Left renal pelvis (tissue), 4 donors: ENCODE results near the gene TANGO2. TPM values are rescaled to one million over a fixed set of nuclear protein-coding genes. Genes with fewer than 3 reads are reported as not detected.

Experiments used
- DNase-seq, 4 donors: peaks; one replicate each; pipeline ENCODE4 v3.0.0-alpha.2; 2013; ENCODE audit warnings: low read depth in 4 of 4, low spot score in 3 of 4
- polyA plus RNA-seq, 4 donors: library from polyadenylated mRNA; unstranded; fragments of 120-200 nt; gene quantifications; one replicate each; pipeline ENCODE4 v1.2.1, GENCODE V29; 2013; ENCODE audit not compliant: insufficient read length in 4 of 4

The TANGO2 gene
- polyA plus RNA-seq, 4 donors, result 8.9 to 14.6 (median 11.4) TPM

DNA sequence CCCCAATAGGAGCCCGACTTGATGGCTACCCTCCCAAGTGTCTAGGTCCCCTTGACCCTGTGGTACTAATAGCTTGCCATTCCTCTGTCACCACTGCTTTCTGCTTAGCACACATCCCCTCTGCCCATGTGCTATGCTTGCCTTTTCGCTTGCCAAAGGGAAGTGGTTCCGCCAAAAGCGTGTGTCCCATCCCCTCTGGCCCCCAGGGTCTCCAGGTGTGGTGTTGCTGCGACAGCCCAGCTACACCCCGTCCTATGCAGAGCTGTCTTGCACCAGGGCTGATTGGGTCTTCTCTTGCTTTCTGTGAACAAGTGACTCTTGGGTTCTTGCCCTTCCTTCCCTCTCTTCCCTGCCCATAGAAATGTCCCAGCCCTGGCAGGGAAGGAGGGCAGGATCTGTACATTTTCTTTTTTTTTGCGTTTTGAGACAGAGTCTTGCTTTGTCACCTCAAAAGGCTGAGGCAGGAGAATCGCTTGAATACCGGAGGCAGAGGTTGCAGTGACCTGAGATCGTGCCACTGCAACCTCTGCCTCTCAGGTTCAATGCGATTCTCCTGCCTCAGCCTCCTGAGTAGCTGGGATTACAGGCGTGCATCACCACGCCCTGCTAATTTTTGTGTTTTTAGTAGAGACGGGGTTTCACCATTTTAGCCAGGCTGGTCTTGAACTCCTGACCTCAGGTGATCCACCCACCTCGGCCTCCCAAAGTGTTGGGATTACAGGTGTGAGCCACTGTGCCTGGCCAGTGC, 3.9 kb downstream of the TANGO2 start:
- DNase-seq, result no peak

DNA sequence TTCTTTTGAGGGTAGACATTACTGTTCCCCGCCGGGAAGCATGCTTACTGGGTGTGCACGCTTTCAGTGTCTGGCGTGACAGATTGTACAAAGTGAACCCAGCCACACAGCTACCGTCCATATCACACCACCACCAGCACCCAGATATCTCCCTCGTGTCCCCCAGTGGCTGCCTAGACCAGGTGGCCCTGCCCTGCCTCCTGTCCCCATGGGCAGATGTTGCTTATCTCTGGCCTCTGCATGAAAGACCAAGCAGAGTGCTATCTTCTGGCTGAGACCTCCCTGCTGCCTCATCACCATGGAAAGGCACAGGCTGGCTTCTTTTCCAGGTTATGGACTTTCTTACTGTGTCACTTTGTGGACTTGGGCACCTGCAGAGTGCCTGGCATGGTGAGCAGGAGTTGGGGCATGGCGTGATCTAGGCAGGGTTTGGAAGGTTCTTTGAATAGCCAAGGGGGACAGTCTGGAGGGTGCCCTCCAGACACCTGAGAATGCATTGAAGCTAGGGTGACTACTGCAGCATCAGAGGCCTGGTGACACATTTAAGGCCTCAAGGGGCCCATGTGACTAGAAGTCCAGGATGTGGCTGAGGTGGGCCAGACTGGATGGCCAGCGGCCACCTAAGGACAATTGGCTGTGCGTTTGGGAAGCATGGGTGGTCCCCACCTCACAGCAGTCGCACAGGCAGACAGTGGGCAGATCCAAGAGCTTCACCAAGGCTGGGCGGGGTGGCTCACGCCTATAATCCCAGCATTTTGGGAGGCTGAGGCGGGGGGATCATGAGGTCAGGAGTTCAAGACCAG, 4.7 kb downstream of the TANGO2 start:
- no peak for DNase-seq

GRCh38 chr22:20026204-20026908, 5.4 kb downstream of the TANGO2 start:
- DNase-seq, result no peak

- no peak for DNase-seq
These were observed 6.2 kb downstream of the TANGO2 start for GRCh38 chr22:20026996-20027601.

GRCh38 chr22:20027966-20028854, 7.3 kb downstream of the TANGO2 start:
- no peak for DNase-seq

DNA sequence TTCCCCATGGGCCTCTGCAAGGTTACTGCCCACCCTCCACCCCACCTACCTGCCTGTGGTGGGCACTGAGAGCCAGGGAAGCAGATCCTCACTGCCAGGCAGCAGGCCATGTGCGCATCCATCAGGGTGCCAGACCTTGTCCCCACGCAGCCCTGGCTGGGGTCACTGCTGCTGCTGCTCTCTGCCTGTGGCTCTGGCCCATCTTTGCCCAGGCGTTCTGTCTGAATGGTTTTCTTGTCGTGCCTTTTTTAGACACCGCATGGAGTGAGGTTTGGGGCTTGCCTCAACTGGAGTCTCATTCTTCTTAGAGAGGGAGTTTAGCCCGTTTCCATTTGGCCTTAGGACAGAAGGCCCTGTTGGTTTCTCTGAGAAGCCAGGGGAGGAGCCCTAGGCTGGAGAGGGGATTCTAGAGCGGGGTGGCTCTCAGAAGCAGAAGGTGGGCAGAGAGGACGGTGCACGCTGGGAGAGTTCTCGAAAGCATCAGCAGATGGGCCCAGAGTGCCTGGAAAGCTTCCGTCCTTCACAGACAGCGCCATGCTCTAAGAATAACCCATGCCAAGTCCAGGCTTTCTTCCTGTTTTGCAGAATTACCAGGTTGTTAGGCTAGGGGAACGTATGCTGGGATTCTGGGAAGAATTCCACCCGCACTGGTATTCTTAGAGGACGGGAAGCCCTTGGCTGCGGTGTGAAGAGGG, 8.1 kb downstream of the TANGO2 start:
- no peak for DNase-seq

DNA sequence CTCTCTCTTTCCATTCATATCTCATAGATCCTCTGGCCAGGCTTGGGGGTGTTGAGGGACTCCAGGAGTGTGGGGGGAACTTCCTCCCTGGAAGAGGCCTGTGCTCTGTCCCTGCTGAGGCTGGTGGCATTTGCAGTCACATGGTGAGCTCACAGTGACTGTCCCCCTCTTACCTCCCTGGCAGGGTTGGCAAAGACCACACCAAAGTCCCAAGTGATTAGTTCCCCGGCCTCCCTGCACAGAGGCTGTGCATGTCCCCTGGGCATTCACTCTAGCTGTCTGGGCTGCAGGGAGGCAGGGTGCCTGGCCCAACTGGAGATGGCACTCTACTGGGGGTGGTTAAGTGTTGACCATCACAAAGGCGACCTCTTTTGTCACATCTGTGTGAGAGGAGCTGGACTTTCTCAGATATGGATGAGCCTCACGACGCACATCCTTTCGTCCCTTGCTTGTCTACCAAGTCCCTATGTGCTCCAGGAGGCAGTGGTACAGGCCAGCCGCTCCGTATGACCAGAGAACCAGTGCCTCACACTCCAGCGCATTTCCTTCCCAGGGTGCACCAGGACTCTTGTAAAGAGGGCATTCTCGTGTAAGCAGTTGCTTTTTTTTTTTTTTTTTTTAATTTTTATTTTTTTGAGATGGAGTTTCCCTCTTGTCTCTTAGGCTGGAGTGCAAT, 8.8 kb downstream of the TANGO2 start:
- no peak for DNase-seq

- DNase-seq, result no peak
These were observed 11.0 kb downstream of the TANGO2 start for GRCh38 chr22:20031732-20032406.

DNA sequence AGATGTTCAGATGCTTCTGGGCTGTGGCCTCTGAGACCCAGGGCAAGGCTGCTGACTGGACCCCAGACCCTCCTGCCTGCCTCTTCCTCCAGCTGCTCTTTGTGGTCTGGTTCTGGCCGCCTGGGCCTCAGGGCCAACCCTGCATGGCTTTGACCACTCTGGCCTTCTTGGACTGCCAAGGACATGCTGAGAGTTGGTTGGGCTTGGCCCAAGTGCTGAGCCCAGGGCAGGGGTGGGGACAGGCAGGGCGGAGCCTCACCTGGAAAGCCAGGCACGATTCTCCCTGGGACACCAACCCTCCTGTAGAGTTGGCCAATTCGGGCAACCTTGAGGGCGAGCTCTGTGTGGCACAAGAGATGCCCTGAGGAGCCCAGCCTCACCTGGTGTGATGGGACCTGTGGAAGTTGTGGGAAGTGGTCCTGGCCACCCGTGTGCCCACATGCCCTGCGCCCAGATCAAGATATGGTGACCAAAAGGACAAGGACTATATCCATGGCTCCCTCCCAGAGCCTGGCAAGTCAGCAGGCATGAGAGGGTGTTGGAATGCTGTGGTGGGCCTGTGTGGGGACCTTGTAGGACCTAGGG, 11.6 kb downstream of the TANGO2 start:
- DNase-seq, result no peak

- no peak for DNase-seq
These were observed 12.3 kb downstream of the TANGO2 start for GRCh38 chr22:20033045-20033706.

- DNase-seq, result no peak
These were observed 13.2 kb downstream of the TANGO2 start for GRCh38 chr22:20034143-20034542.

- DNase-seq, result no peak
These were observed 14.6 kb downstream of the TANGO2 start for GRCh38 chr22:20035375-20036083.

DNA sequence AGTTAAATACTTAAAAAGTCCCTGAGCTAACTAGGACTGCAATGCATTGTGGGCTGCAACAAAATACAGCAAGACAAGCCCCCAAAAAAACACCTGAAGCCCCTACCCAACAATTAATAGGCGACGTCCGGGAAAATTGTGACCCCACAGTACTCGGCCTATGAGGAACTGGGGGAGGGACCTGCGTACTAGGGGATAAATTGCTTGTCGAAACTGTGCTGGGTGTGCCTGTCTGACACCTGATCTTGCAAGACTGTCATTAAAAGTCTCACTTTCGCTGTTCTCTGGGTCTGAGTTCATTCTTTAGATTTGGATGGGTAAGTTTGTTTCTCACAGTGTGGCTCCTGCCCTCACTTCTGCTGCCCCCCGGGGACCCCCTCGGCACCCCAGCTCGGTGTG, 15.2 kb downstream of the TANGO2 start:
- DNase-seq, result no peak

GRCh38 chr22:20036535-20037392, 15.9 kb downstream of the TANGO2 start:
- DNase-seq, result no peak

- no peak for DNase-seq
These were observed 16.5 kb downstream of the TANGO2 start for GRCh38 chr22:20037419-20037818.

DNA sequence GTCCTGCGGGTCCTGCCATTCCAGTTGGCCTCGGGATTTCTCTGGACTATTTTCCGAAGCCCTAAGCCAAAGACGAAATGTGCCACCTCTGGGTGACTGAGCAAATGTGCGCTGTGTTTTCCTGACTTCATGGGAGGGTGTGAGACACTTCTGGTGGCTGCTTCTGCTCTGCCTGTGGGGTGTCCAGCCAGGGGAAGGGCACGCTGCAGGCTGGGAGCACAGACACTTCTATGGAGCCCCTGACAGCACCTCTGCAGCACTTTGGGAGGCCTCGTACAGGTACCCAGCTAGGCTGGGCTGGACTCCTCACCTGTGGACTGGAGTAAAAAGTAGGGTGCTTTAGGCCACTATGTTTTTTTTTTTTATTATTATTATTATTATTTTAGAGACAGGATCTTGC, 17.7 kb downstream of the TANGO2 start:
- no peak for DNase-seq
